ELF-1 (cell line): Measurements from ENCODE around the gene ZNF423.
A peak's percentile ranks its signal among the peaks of the same experiment; 100 is the strongest.

Source experiments
- DNase-seq: peaks from one replicate; pipeline ENCODE4 v3.0.0-alpha.2; 2016; ENCODE audit warnings: low read depth, low spot score

ZNF423 gene

DNA sequence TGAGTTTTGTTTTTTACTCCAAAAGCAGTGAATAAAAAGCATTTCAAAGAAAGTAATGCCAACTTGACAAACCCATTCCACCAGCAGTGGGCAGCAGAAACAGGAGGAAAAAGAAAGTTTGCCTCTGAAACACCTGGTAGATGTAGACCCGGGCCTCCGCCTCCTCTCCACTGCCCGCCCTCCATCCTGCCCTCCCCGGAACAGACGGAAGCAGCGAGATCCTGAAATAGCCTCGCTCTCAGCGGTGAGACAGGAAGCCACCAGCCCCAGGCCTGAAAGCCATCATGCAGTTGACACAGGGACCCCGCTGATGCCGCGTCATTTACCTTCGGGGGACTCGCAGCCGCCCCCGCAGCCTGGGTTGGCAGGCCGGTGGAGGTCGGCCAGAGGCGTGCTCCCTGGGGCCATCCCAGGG, 414.5 kb downstream of the ZNF423 start:
- DNase-seq: peak; percentile 75

- DNase-seq: peak; percentile 38
These were observed 415.5 kb downstream of the ZNF423 start for GRCh38 chr16:49440156-49441065.

GRCh38 chr16:49439676-49440075, 416.2 kb downstream of the ZNF423 start:
- no peak for DNase-seq

- no peak for DNase-seq
These were observed 416.9 kb downstream of the ZNF423 start for GRCh38 chr16:49439050-49439449.
